Bronchial epithelial cell (primary cell): Measurements from ENCODE around the gene DYNC2LI1. TPM values are rescaled to one million over a fixed set of nuclear protein-coding genes. Genes with fewer than 3 reads are reported as not detected.

Source experiments
- DNase-seq: peaks from one replicate; pipeline ENCODE4 v3.0.0-alpha.2; 2010; ENCODE audit warnings: low read depth
- FAIRE-seq: peaks from 2 replicates; lab custom pipeline; 2011; peaks lifted over from hg19 to GRCh38; lab: Jason Lieb, UNC
- H3K27me3 ChIP-seq: 2 replicates; pipeline ENCODE4 v1.5.1; 2011; ENCODE audit warnings: low read length; ENCODE audit not compliant: control insufficient read depth, insufficient read depth
- H3K36me3 ChIP-seq: 2 replicates; pipeline ENCODE4 v1.5.1; 2011; ENCODE audit warnings: low read length; ENCODE audit not compliant: control insufficient read depth, insufficient read depth
- H3K4me3 ChIP-seq: 2 replicates; pipeline ENCODE4 v1.5.1; 2011; ENCODE audit warnings: mild to moderate bottlenecking, low read depth, low read length, control low read depth
- total RNA-seq: library from RNA; depleted of rRNA; stranded (reverse); fragments of >200 nt; gene quantifications from 2 replicates; pipeline ENCODE4 v1.2.1, GENCODE V29; 2014
- TF ChIP-seq, protein P1 (sequence below): IDR thresholded peaks from 2 replicates; pipeline ENCODE4 v1.5.1; 2011; ENCODE audit warnings: mild to moderate bottlenecking, moderate library complexity, low read length, control low read depth, inconsistent platforms; ENCODE audit not compliant: insufficient read depth, severe bottlenecking

DYNC2LI1 gene
- total RNA-seq, 1 donor from 2014 or later, result 8.2 TPM

- no peak for FAIRE-seq
- H3K36me3 ChIP-seq, result no peaks in the 10 kb centered on the region
- no peak for DNase-seq
- TF ChIP-seq, protein P1, sequence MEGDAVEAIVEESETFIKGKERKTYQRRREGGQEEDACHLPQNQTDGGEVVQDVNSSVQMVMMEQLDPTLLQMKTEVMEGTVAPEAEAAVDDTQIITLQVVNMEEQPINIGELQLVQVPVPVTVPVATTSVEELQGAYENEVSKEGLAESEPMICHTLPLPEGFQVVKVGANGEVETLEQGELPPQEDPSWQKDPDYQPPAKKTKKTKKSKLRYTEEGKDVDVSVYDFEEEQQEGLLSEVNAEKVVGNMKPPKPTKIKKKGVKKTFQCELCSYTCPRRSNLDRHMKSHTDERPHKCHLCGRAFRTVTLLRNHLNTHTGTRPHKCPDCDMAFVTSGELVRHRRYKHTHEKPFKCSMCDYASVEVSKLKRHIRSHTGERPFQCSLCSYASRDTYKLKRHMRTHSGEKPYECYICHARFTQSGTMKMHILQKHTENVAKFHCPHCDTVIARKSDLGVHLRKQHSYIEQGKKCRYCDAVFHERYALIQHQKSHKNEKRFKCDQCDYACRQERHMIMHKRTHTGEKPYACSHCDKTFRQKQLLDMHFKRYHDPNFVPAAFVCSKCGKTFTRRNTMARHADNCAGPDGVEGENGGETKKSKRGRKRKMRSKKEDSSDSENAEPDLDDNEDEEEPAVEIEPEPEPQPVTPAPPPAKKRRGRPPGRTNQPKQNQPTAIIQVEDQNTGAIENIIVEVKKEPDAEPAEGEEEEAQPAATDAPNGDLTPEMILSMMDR, result no peak
- H3K27me3 ChIP-seq, result no peaks in the 10 kb centered on the region
- no peak overlapping the region for H3K4me3 ChIP-seq
These were observed 30.1 kb upstream of the DYNC2LI1 start for GRCh38 chr2:43743706-43744105.

DNA sequence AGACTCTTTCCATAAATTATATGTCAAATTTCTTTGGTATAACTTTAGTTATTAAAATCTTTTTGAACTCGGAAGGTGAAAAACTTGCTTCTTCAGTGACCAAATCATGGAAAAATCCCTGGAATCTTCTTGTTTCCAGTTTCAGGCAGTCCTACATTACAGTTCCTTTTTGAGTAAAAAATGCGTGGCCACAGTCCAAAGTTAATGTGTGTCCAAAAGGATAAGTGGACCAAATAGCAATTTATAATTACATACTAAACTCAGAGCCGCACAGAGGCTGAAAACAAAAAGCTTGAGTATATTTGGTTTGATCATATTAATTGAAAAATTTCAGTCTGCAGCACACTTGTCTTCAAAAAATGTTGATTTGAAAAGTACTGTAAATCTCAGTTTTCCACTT lies 28.4 kb upstream of the DYNC2LI1 start:
- TF ChIP-seq, protein P1, result no peak
- Histone ChIP-seq H3K36me3 (no peaks in the 10 kb centered on the region), H3K4me3 (no peak overlapping the region), H3K27me3 (no peaks in the 10 kb centered on the region)
- FAIRE-seq, result no peak
- DNase-seq, result no peak

GRCh38 chr2:43748333-43748732 lies 25.5 kb upstream of the DYNC2LI1 start:
- no peak for DNase-seq
- FAIRE-seq, result no peak
- Histone ChIP-seq H3K27me3 (no peaks in the 10 kb centered on the region), H3K36me3 (no peaks in the 10 kb centered on the region), H3K4me3 (no peak overlapping the region)
- TF ChIP-seq, protein P1, result no peak

DNA sequence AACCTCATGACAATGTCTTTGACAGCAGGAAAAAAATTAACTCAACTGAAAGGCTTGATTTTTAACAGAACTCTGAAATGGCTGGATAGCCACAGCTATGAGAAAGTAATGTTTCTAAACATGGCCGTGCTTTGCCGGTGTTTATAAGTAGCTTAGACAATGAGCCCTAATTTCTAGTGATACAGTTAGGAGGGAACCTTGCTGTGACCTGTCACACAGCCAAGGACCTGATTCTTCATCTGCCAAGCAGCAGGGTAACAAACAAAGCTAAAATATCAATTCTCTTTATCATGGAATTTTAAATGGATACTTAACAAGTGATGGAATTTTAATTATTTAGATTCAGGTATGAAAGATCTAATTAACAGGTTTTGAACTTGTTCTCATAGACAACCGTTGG lies 24.3 kb upstream of the DYNC2LI1 start:
- DNase-seq, result no peak
- no peak for FAIRE-seq
- Histone ChIP-seq H3K27me3 (no peaks in the 10 kb centered on the region), H3K36me3 (no peaks in the 10 kb centered on the region), H3K4me3 (no peak overlapping the region)
- TF ChIP-seq, protein P1, result no peak

DNA sequence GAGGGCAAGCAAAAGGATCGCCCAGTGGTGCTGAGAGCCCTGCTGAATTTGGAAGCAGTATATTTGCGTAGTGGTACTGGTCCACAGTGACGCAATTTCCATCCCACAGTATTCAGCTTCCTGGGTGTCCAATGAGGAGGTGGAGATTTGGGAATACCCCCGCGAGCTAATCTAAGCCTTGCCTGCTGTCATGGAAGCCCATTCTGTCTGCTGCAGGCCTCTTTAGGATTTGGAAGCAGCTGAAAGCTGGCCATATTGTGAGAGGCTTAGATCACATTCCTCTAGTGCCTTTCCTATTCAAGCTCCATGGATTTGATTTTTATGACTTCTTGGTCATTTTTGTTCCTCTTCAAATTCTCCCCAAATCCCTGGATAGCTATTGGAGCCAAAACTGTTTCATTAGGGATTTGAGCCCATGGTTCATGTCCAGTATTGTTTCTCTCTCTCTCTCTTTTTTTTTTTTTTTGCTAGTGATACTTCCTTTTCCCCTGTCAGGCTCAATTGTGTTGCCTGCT lies 22.3 kb upstream of the DYNC2LI1 start:
- FAIRE-seq, result no peak
- no peak for DNase-seq
- no peaks in the 10 kb centered on the region for H3K27me3 ChIP-seq
- H3K36me3 ChIP-seq, result no peaks in the 10 kb centered on the region
- TF ChIP-seq, protein P1, result no peak
- no peak overlapping the region for H3K4me3 ChIP-seq

DNA sequence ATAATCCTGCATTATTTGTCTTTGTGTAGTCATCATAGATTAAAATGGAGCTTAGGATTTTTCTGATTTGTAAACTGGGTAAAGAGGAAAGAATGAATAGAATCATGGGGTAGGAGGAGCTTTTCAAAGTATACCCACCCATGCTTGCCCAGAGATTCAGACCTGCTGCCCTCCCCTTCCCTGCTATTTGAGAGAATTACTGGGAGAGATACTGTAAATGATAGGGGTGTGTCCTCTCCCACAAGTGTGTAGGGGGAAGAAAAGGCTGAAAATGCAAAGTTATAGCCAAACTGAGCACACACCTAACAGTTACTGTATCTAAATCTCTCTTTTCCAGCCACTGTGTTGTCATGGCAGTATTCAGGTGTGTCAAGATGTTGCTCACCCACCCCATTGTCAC lies 21.5 kb upstream of the DYNC2LI1 start:
- Histone ChIP-seq H3K27me3 (no peaks in the 10 kb centered on the region), H3K36me3 (no peaks in the 10 kb centered on the region), H3K4me3 (no peak overlapping the region)
- TF ChIP-seq, protein P1, result no peak
- no peak for DNase-seq
- FAIRE-seq, result no peak
